PC-9 (cell line): Measurements from ENCODE around the gene CD9.

Source experiments
- CTCF ChIP-seq: fragments of 200-600 bp; sonication (generic); conservative IDR thresholded peaks from 2 replicates; pipeline ENCODE4 v1.6.1; 2017; ENCODE audit warnings: mixed run types, antibody characterized with exemption, mild to moderate bottlenecking, moderate library complexity
- EZH2 ChIP-seq: fragments of 200-600 bp; sonication (generic); IDR thresholded peaks from 2 replicates; pipeline ENCODE4 v1.8.0; 2017; ENCODE audit warnings: antibody characterized with exemption, low read depth

GRCh38 chr12:6275928-6276887, 76.0 kb downstream of the CD9 start:
- TF ChIP-seq CTCF = no peak
- TF ChIP-seq EZH2 = no peak
